GM10248 (cell line): Measurements from ENCODE around the gene MYO1H.
"Not testable (repeated sequence)": the region's sequence is repeated elsewhere in the genome, so short reads cannot be mapped to it uniquely, and the experiment has no call there.

Source experiments
- CTCF ChIA-PET: fragments of 300-600 bp; sonication (Branson Sonifier 250); formaldehyde crosslinking; extraction: SDS; loops from one replicate; lab custom pipeline; 2021; ENCODE audit warnings: antibody characterized with exemption; lab: Yijun Ruan, JAX
- POLR2A ChIA-PET: fragments of 350-650 bp; sonication (Branson Sonifier 250); formaldehyde crosslinking; extraction: SDS; loops from one replicate; lab custom pipeline; 2020; ENCODE audit warnings: antibody characterized with exemption; lab: Yijun Ruan, JAX
- DNase-seq: peaks from one replicate; pipeline ENCODE4 v3.0.0; 2012; ENCODE audit errors: extremely low spot score
- TF ChIP-seq, protein P1 (sequence below): IDR thresholded peaks from 2 replicates; pipeline ENCODE4 v1.5.1; 2012; ENCODE audit warnings: mild to moderate bottlenecking, low read depth; ENCODE audit errors: extremely low read depth, missing control alignments, control extremely low read depth

MYO1H gene

GRCh38 chr12:109434582-109434981, 86.9 kb downstream of the MYO1H start:
- TF ChIP-seq, protein P1, sequence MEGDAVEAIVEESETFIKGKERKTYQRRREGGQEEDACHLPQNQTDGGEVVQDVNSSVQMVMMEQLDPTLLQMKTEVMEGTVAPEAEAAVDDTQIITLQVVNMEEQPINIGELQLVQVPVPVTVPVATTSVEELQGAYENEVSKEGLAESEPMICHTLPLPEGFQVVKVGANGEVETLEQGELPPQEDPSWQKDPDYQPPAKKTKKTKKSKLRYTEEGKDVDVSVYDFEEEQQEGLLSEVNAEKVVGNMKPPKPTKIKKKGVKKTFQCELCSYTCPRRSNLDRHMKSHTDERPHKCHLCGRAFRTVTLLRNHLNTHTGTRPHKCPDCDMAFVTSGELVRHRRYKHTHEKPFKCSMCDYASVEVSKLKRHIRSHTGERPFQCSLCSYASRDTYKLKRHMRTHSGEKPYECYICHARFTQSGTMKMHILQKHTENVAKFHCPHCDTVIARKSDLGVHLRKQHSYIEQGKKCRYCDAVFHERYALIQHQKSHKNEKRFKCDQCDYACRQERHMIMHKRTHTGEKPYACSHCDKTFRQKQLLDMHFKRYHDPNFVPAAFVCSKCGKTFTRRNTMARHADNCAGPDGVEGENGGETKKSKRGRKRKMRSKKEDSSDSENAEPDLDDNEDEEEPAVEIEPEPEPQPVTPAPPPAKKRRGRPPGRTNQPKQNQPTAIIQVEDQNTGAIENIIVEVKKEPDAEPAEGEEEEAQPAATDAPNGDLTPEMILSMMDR: no peak
- DNase-seq: no peak
- ChIA-PET POLR2A (no interaction called here), CTCF (interaction anchor here (1.1 to 1.3 kb wide), 3 partner anchors 9 to 411 kb away, joined by 3 to 6 read pairs (median 4); no protein-coding TSS in a partner anchor)

GRCh38 chr12:109435428-109436187, 87.9 kb downstream of the MYO1H start:
- CTCF ChIA-PET: interaction anchor here (1.1 to 1.6 kb wide), 3 partner anchors 8 to 410 kb away, joined by 3 to 8 read pairs (median 4); no protein-coding TSS in a partner anchor
- no peak for DNase-seq
- TF ChIP-seq, protein P1: no peak
- POLR2A ChIA-PET: no interaction called here

GRCh38 chr12:109436188-109436560, 88.5 kb downstream of the MYO1H start:
- CTCF ChIA-PET: interaction anchor here (1.4 to 1.6 kb wide), 3 partner anchors 8 to 339 kb away, joined by 4 to 8 read pairs (median 5); no protein-coding TSS in a partner anchor
- DNase-seq: no peak
- POLR2A ChIA-PET: no interaction called here
- TF ChIP-seq, protein P1: no peak

GRCh38 chr12:109439181-109439580, 91.5 kb downstream of the MYO1H start:
- POLR2A ChIA-PET: interaction anchor here (0.7 kb wide), 1 partner anchor 44 kb away, joined by 3 read pairs; no protein-coding TSS in a partner anchor
- TF ChIP-seq, protein P1: no peak
- no peak for DNase-seq
- CTCF ChIA-PET: interaction anchor here (1.3 to 1.4 kb wide), 2 partner anchors 11 to 14 kb away, joined by 3 to 6 read pairs; no protein-coding TSS in a partner anchor

GRCh38 chr12:109439951-109440350, 92.3 kb downstream of the MYO1H start:
- CTCF ChIA-PET: interaction anchor here (1.3 to 1.4 kb wide), 2 partner anchors 12 to 14 kb away, joined by 3 to 6 read pairs; no protein-coding TSS in a partner anchor
- DNase-seq: not testable (repeated sequence)
- POLR2A ChIA-PET: interaction anchor here (0.7 kb wide), 1 partner anchor 45 kb away, joined by 3 read pairs; no protein-coding TSS in a partner anchor

DNA sequence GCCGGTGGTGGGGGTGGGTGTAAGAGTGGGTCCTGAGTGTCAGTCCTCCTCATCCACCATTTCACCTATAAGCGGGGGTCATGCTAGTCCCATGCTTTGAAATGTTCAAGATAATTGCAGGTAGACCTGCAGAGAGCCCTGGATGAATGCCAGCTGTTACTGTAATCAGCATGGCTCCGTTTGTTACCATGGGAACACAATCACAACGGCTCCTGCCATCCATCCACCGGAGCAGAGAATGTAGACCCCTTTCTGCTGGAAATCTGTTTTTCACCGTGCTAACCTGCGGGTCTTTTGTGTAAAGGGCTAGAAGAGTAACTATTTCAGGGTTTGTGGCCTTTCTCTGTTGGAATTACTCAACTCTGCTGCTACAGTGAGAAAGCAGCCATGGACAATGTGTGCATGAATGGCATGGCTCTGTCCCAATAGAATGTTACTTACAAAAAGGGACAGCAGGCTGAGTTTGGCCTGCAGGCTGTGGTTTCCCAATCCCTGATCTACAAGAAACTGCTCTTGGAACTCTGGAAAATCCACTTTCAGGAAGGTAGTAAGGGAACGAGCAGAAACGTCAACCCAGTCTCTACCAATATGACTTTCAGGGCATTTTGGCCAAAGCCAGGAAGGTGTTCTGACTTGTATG, 93.3 kb downstream of the MYO1H start:
- DNase-seq: no peak
- CTCF ChIA-PET: interaction anchor here (2.6 kb wide), 1 partner anchor 13 kb away, joined by 10 read pairs; no protein-coding TSS in a partner anchor
- POLR2A ChIA-PET: no interaction called here
- TF ChIP-seq, protein P1: no peak

GRCh38 chr12:109443794-109444193, 96.1 kb downstream of the MYO1H start:
- no peak for DNase-seq
- ChIA-PET POLR2A (no interaction called here), CTCF (interaction anchor here (0.9 to 2.6 kb wide), 4 partner anchors 9 to 76 kb away, joined by 3 to 10 read pairs (median 6); no protein-coding TSS in a partner anchor)
- TF ChIP-seq, protein P1: no peak
